ENCODE measurements around the gene GSTM1.

GSTM1 gene

DNA sequence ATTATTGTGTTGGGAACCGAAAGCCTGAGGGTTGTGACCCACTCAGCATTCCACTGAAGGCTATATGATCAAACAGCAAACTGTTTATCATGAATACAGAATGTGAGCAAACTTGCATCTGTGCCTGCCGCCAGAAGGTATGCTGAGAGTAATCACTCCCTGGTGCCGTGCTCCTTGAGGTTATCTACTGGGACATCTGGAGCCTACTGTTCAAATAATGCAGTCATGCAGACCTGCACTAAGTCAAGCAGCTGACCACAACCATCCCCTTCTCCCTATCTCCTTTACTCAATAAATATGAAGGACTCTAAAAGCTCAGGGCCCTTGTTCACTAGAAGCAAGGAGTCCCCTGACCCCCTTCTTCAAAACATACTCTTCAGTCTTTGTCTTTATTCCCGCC, 37.9 kb downstream of the GSTM1 start:
- Histone ChIP-seq H2AK5ac (ENCODE audit: low read length) (no peak overlapping the region), H4K12ac (ENCODE audit: low read depth, low read length) (no peak overlapping the region), H2BK12ac (ENCODE audit: low read length) (no peak overlapping the region), H2AFZ (ENCODE audit: insufficient read depth, low read length, poor library complexity) (no peak overlapping the region), H2BK120ac (ENCODE audit: insufficient read depth, low read length, poor library complexity) (peak overlapping the region; percentile 46), H3K23ac (ENCODE audit: low read length) (no peak overlapping the region), H3K9ac (ENCODE audit: low read length) (no peak overlapping the region), H3K18ac (ENCODE audit: low read length) (no peak overlapping the region), H3K27me3 (ENCODE audit: insufficient read depth, low read length) (no peaks in the 10 kb centered on the region), H3K79me1 (ENCODE audit: low read length) (peaks cover 5% of the 10 kb centered on the region), H3K4me3 (ENCODE audit: low read depth, low read length) (no peak overlapping the region), H3K79me2 (ENCODE audit: control insufficient read depth, insufficient read depth, low read length, poor library complexity) (no peaks in the 10 kb centered on the region), H3K36me3 (ENCODE audit: control insufficient read depth in 1 of 2, insufficient read depth in 2 of 2, low read length in 2 of 2) (peaks cover 0 to 4% of the 10 kb centered on the region in 2 experiments), H2BK5ac (ENCODE audit: low read depth, low read length, poor library complexity) (no peak overlapping the region), H3K27ac (ENCODE audit: low read depth, low read length) (peak overlapping the region; percentile 71), H3K4me2 (ENCODE audit: low read length) (no peak overlapping the region), H4K91ac (ENCODE audit: low read depth, low read length) (no peak overlapping the region), H3K14ac (ENCODE audit: low read length) (no peak overlapping the region), H3K4ac (ENCODE audit: low read depth, low read length) (no peak overlapping the region), H3K4me1 (ENCODE audit: control insufficient read depth in 1 of 2, insufficient read depth in 2 of 2, low read length in 2 of 2) (peaks cover 10 to 20% of the 10 kb centered on the region in 2 experiments), H4K8ac (ENCODE audit: low read depth, low read length) (no peak overlapping the region), H3K9me3 (ENCODE audit: insufficient read depth, low read depth, low read length) (peaks cover 7% of the 10 kb centered on the region)
- no CpG with 5 or more reads among the region's 4 CpGs for WGBS (ENCODE audit: extremely low coverage, insufficient coverage, insufficient read length)
- peak; percentile 66 to 83 for DNase-seq

DNA sequence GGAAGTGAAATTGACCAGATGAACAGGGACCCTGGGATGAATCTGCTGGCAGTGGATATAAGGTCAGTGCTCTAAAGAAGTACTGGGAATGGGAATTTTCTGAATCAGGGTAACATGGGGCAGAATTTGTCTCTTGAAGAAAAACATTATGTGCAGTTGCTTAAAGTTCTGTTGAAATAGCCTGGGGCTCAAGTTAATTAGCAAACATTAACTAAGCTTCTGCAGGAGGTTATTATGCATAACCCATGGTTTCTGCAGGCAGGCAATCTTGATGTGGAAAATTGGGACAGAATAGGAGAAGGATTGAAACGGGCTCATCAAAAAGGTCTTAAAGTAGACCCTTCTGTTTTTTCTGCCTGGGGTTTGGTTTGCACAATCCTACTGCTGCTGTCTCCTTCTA, 38.4 kb downstream of the GSTM1 start:
- Histone ChIP-seq H4K8ac (ENCODE audit: low read depth, low read length) (no peak overlapping the region), H3K79me2 (ENCODE audit: control insufficient read depth, insufficient read depth, low read length, poor library complexity) (no peaks in the 10 kb centered on the region), H2BK12ac (ENCODE audit: low read length) (no peak overlapping the region), H3K9ac (ENCODE audit: low read length) (no peak overlapping the region), H3K14ac (ENCODE audit: low read length) (no peak overlapping the region), H3K18ac (ENCODE audit: low read length) (no peak overlapping the region), H2AFZ (ENCODE audit: insufficient read depth, low read length, poor library complexity) (no peak overlapping the region), H3K9me3 (ENCODE audit: insufficient read depth, low read depth, low read length) (peaks cover 7% of the 10 kb centered on the region), H2AK5ac (ENCODE audit: low read length) (no peak overlapping the region), H2BK120ac (ENCODE audit: insufficient read depth, low read length, poor library complexity) (peak overlapping the region; percentile 46), H3K4me3 (ENCODE audit: low read depth, low read length) (no peak overlapping the region), H3K36me3 (ENCODE audit: control insufficient read depth in 1 of 2, insufficient read depth in 2 of 2, low read length in 2 of 2) (peaks cover 0 to 4% of the 10 kb centered on the region in 2 experiments), H3K23ac (ENCODE audit: low read length) (no peak overlapping the region), H2BK5ac (ENCODE audit: low read depth, low read length, poor library complexity) (no peak overlapping the region), H3K4ac (ENCODE audit: low read depth, low read length) (no peak overlapping the region), H3K4me2 (ENCODE audit: low read length) (no peak overlapping the region), H3K79me1 (ENCODE audit: low read length) (peaks cover 8% of the 10 kb centered on the region), H3K4me1 (ENCODE audit: control insufficient read depth in 1 of 2, insufficient read depth in 2 of 2, low read length in 2 of 2) (peaks cover 10 to 22% of the 10 kb centered on the region in 2 experiments), H3K27me3 (ENCODE audit: insufficient read depth, low read length) (no peaks in the 10 kb centered on the region), H4K91ac (ENCODE audit: low read depth, low read length) (no peak overlapping the region), H4K12ac (ENCODE audit: low read depth, low read length) (no peak overlapping the region), H3K27ac (ENCODE audit: low read depth, low read length) (peak overlapping the region; percentile 71)
- no CpG with 5 or more reads among the region's 1 CpG for WGBS (ENCODE audit: extremely low coverage, insufficient coverage, insufficient read length)
- DNase-seq = no peak

GRCh38 chr1:109726728-109727373, 39.2 kb downstream of the GSTM1 start:
- Histone ChIP-seq H3K27me3 (ENCODE audit: insufficient read depth, low read length) (no peaks in the 10 kb centered on the region), H4K8ac (ENCODE audit: low read depth, low read length) (no peak overlapping the region), H2BK12ac (ENCODE audit: low read length) (no peak overlapping the region), H2AK5ac (ENCODE audit: low read length) (no peak overlapping the region), H3K9ac (ENCODE audit: low read length) (no peak overlapping the region), H3K79me1 (ENCODE audit: low read length) (peaks cover 15% of the 10 kb centered on the region), H3K4me3 (ENCODE audit: low read depth, low read length) (no peak overlapping the region), H3K4ac (ENCODE audit: low read depth, low read length) (no peak overlapping the region), H2BK120ac (ENCODE audit: insufficient read depth, low read length, poor library complexity) (no peak overlapping the region), H3K18ac (ENCODE audit: low read length) (no peak overlapping the region), H3K36me3 (ENCODE audit: control insufficient read depth in 1 of 2, insufficient read depth in 2 of 2, low read length in 2 of 2) (peaks cover 0 to 4% of the 10 kb centered on the region in 2 experiments), H3K4me1 (ENCODE audit: control insufficient read depth in 1 of 2, insufficient read depth in 2 of 2, low read length in 2 of 2) (peaks cover 15 to 27% of the 10 kb centered on the region in 2 experiments), H2BK5ac (ENCODE audit: low read depth, low read length, poor library complexity) (no peak overlapping the region), H4K91ac (ENCODE audit: low read depth, low read length) (no peak overlapping the region), H3K23ac (ENCODE audit: low read length) (no peak overlapping the region), H4K12ac (ENCODE audit: low read depth, low read length) (no peak overlapping the region), H3K14ac (ENCODE audit: low read length) (no peak overlapping the region), H3K79me2 (ENCODE audit: control insufficient read depth, insufficient read depth, low read length, poor library complexity) (no peaks in the 10 kb centered on the region), H3K9me3 (ENCODE audit: insufficient read depth, low read depth, low read length) (peaks cover 9% of the 10 kb centered on the region), H3K4me2 (ENCODE audit: low read length) (no peak overlapping the region), H3K27ac (ENCODE audit: low read depth, low read length) (no peak overlapping the region), H2AFZ (ENCODE audit: insufficient read depth, low read length, poor library complexity) (no peak overlapping the region)
- WGBS (ENCODE audit: extremely low coverage, insufficient coverage, insufficient read length) = no CpG with 5 or more reads among the region's 12 CpGs
- DNase-seq = no peak

GRCh38 chr1:109728870-109729269, 41.3 kb downstream of the GSTM1 start:
- Histone ChIP-seq H3K4me3 (ENCODE audit: low read depth, low read length) (no peak overlapping the region), H2AFZ (ENCODE audit: insufficient read depth, low read length, poor library complexity) (no peak overlapping the region), H2BK12ac (ENCODE audit: low read length) (peak overlapping the region; percentile 82), H3K79me1 (ENCODE audit: low read length) (peaks cover 19% of the 10 kb centered on the region), H2BK120ac (ENCODE audit: insufficient read depth, low read length, poor library complexity) (no peak overlapping the region), H4K12ac (ENCODE audit: low read depth, low read length) (peak overlapping the region; percentile 56), H3K14ac (ENCODE audit: low read length) (peak overlapping the region; percentile 34), H3K79me2 (ENCODE audit: control insufficient read depth, insufficient read depth, low read length, poor library complexity) (no peaks in the 10 kb centered on the region), H3K27ac (ENCODE audit: low read depth, low read length) (no peak overlapping the region), H4K8ac (ENCODE audit: low read depth, low read length) (no peak overlapping the region), H3K9me3 (ENCODE audit: insufficient read depth, low read depth, low read length) (peaks cover 9% of the 10 kb centered on the region), H3K18ac (ENCODE audit: low read length) (no peak overlapping the region), H3K4ac (ENCODE audit: low read depth, low read length) (no peak overlapping the region), H3K36me3 (ENCODE audit: control insufficient read depth in 1 of 2, insufficient read depth in 2 of 2, low read length in 2 of 2) (peaks cover 0 to 4% of the 10 kb centered on the region in 2 experiments), H3K4me2 (ENCODE audit: low read length) (no peak overlapping the region), H3K9ac (ENCODE audit: low read length) (no peak overlapping the region), H2AK5ac (ENCODE audit: low read length) (peak overlapping the region; percentile 79), H3K4me1 (ENCODE audit: control insufficient read depth in 1 of 2, insufficient read depth in 2 of 2, low read length in 2 of 2) (peaks cover 19 to 36% of the 10 kb centered on the region in 2 experiments), H3K23ac (ENCODE audit: low read length) (no peak overlapping the region), H3K27me3 (ENCODE audit: insufficient read depth, low read length) (no peaks in the 10 kb centered on the region), H4K91ac (ENCODE audit: low read depth, low read length) (peak overlapping the region; percentile 56), H2BK5ac (ENCODE audit: low read depth, low read length, poor library complexity) (peak overlapping the region; percentile 20)
- no CpG with 5 or more reads among the region's 7 CpGs for WGBS (ENCODE audit: extremely low coverage, insufficient coverage, insufficient read length)
- no peak for DNase-seq

Measured in trophoblast cell (in vitro differentiated cells and primary cell).